GM23338 (cell line): ENCODE measurements around the gene HOXA11. TPM values are rescaled to one million over a fixed set of nuclear protein-coding genes. Genes with fewer than 3 reads are reported as not detected.

Source experiments
- ATAC-seq: fragments of 200-7000 bp; cut with Tn5 transposase; 3 replicates; pipeline ENCODE4 v1.9.1; 2020
- DNase-seq: peaks from one replicate; pipeline ENCODE4 v3.0.0-alpha.2; 2015; ENCODE audit warnings: low spot score
- H2AFZ ChIP-seq: fragments of 200-600 bp; sonication (generic); 2 replicates; pipeline ENCODE4 v1.8.0; 2016; ENCODE audit warnings: antibody characterized with exemption, mild to moderate bottlenecking, moderate library complexity
- H3F3A ChIP-seq: fragments of 200-600 bp; sonication (generic); replicated peaks from 2 replicates; pipeline ENCODE4 v1.8.0; 2017; ENCODE audit warnings: antibody characterized with exemption, mixed run types, low read depth
- H3K27ac ChIP-seq: fragments of 200-600 bp; sonication (generic); 2 replicates; pipeline ENCODE4 v1.6.1; 2016; ENCODE audit warnings: low read depth
- H3K27me3 ChIP-seq: fragments of 200-600 bp; sonication (generic); 2 replicates; pipeline ENCODE4 v1.8.0; 2016; ENCODE audit warnings: mild to moderate bottlenecking, mixed run types, moderate library complexity; ENCODE audit not compliant: insufficient read depth
- H3K36me3 ChIP-seq: fragments of 200-600 bp; sonication (generic); 2 replicates; pipeline ENCODE4 v1.8.0; 2016; ENCODE audit warnings: mild to moderate bottlenecking; ENCODE audit not compliant: insufficient read depth
- H3K4me1 ChIP-seq: fragments of 200-600 bp; sonication (generic); 2 replicates; pipeline ENCODE4 v1.8.0; 2016; ENCODE audit warnings: mild to moderate bottlenecking, moderate library complexity; ENCODE audit not compliant: insufficient read depth
- H3K4me2 ChIP-seq: fragments of 200-600 bp; sonication (generic); 2 replicates; pipeline ENCODE4 v1.7.1; 2017; ENCODE audit warnings: mixed run types
- H3K4me3 ChIP-seq: fragments of 200-600 bp; sonication (generic); 2 replicates; pipeline ENCODE4 v1.6.1; 2016; ENCODE audit warnings: mixed run types
- H3K79me2 ChIP-seq: fragments of 200-600 bp; sonication (generic); replicated peaks from 2 replicates; pipeline ENCODE4 v1.8.0; 2017; ENCODE audit warnings: mild to moderate bottlenecking; ENCODE audit not compliant: insufficient read depth
- H3K9me2 ChIP-seq: fragments of 200-600 bp; sonication (generic); 2 replicates; pipeline ENCODE4 v1.8.0; 2017; ENCODE audit not compliant: insufficient read depth
- H4K20me1 ChIP-seq: fragments of 200-600 bp; sonication (generic); replicated peaks from 2 replicates; pipeline ENCODE4 v1.8.0; 2017; ENCODE audit warnings: mild to moderate bottlenecking; ENCODE audit not compliant: insufficient read depth
- H3K27ac Mint-ChIP-seq: 2 replicates; pipeline ENCODE4 v1.8.0; 2020; ENCODE audit warnings: inconsistent platforms, mild to moderate bottlenecking, moderate library complexity, mixed read lengths
- H3K27me3 Mint-ChIP-seq: 3 replicates; pipeline ENCODE4 v1.8.0; 2022; ENCODE audit warnings: low read depth, mild to moderate bottlenecking, moderate library complexity, mixed read lengths, inconsistent platforms; ENCODE audit not compliant: insufficient read depth, poor library complexity
- H3K36me3 Mint-ChIP-seq: 3 replicates; pipeline ENCODE4 v1.8.0; 2021; ENCODE audit warnings: low read depth, mild to moderate bottlenecking, inconsistent platforms, moderate library complexity, mixed read lengths
- H3K4me1 Mint-ChIP-seq: 3 replicates; pipeline ENCODE4 v1.8.0; 2020; ENCODE audit warnings: mild to moderate bottlenecking, inconsistent platforms, mixed read lengths
- H3K4me3 Mint-ChIP-seq: 3 replicates; pipeline ENCODE4 v1.8.0; 2021; ENCODE audit warnings: moderate library complexity, mild to moderate bottlenecking, inconsistent platforms, mixed read lengths
- H3K9me3 Mint-ChIP-seq: 3 replicates; pipeline ENCODE4 v1.8.0; 2020; ENCODE audit warnings: moderate library complexity, mild to moderate bottlenecking, inconsistent platforms, mixed read lengths
- CREB1 ChIP-seq: fragments of 250-450 bp; sonication (Bioruptor Pico); IDR thresholded peaks from 2 replicates; pipeline ENCODE4 v1.5.0; 2020; ENCODE audit warnings: low read depth, mild to moderate bottlenecking, moderate library complexity
- ETS1 ChIP-seq: IDR thresholded peaks from 2 replicates; pipeline ENCODE4 v1.6.1; 2016; ENCODE audit warnings: antibody characterized with exemption
- EZH2 ChIP-seq: fragments of 200-600 bp; sonication (generic); IDR thresholded peaks from one replicate; pipeline ENCODE4 v1.8.0; 2017; ENCODE audit warnings: antibody characterized with exemption, mild to moderate bottlenecking, low read depth; ENCODE audit not compliant: unreplicated experiment
- EZH2phosphoT487 ChIP-seq: fragments of 200-600 bp; sonication (generic); IDR thresholded peaks from one replicate; pipeline ENCODE4 v1.8.1; 2018; ENCODE audit warnings: antibody characterized with exemption; ENCODE audit not compliant: unreplicated experiment
- NANOG ChIP-seq: IDR thresholded peaks from 2 replicates; pipeline ENCODE4 v1.6.1; 2016; ENCODE audit warnings: antibody characterized with exemption, borderline replicate concordance
- POLR2AphosphoS5 ChIP-seq: IDR thresholded peaks from 2 replicates; pipeline ENCODE4 v1.6.1; 2016; ENCODE audit warnings: antibody characterized with exemption, low read depth
- REST ChIP-seq: IDR thresholded peaks from one replicate; pipeline ENCODE4 v1.6.1; 2018; ENCODE audit warnings: antibody characterized with exemption; ENCODE audit not compliant: unreplicated experiment
- STAT1 ChIP-seq: IDR thresholded peaks from one replicate; pipeline ENCODE4 v1.6.1; 2016; ENCODE audit warnings: antibody characterized with exemption; ENCODE audit not compliant: unreplicated experiment
- ZNF114 ChIP-seq: fragments of 250-450 bp; sonication (Bioruptor Pico); IDR thresholded peaks from 2 replicates; pipeline ENCODE4 v1.5.0; 2020; ENCODE audit warnings: mild to moderate bottlenecking, moderate library complexity
- ZNF331 ChIP-seq: fragments of 250-450 bp; sonication (Bioruptor Pico); IDR thresholded peaks from 2 replicates; pipeline ENCODE4 v1.5.0; 2020; ENCODE audit warnings: low read depth, mild to moderate bottlenecking, moderate library complexity
- long read RNA-seq: library from polyadenylated mRNA; unstranded; transcript quantifications from one replicate; pipeline ENCODE4 v2.0.0, GENCODE V29; 2020; ENCODE audit not compliant: unreplicated experiment
- polyA plus RNA-seq: library from polyadenylated mRNA; unstranded; fragments of >200 nt; fragmentation: Nextera tagmentation; extraction: Ambion mirVana; gene quantifications from 2 replicates; pipeline ENCODE4 v1.2.1, GENCODE V29; 2016
- total RNA-seq: library from RNA; depleted of rRNA; stranded (reverse); fragments of >200 nt; shearing (Covaris generic); gene quantifications from 2 replicates; pipeline ENCODE4 v1.2.3, GENCODE V29; 2014; rRNA removed

The HOXA11 gene
- not detected in 2 replicates for total RNA-seq
- not detected in 2 replicates for polyA plus RNA-seq
- long read RNA-seq: 0 reads

DNA sequence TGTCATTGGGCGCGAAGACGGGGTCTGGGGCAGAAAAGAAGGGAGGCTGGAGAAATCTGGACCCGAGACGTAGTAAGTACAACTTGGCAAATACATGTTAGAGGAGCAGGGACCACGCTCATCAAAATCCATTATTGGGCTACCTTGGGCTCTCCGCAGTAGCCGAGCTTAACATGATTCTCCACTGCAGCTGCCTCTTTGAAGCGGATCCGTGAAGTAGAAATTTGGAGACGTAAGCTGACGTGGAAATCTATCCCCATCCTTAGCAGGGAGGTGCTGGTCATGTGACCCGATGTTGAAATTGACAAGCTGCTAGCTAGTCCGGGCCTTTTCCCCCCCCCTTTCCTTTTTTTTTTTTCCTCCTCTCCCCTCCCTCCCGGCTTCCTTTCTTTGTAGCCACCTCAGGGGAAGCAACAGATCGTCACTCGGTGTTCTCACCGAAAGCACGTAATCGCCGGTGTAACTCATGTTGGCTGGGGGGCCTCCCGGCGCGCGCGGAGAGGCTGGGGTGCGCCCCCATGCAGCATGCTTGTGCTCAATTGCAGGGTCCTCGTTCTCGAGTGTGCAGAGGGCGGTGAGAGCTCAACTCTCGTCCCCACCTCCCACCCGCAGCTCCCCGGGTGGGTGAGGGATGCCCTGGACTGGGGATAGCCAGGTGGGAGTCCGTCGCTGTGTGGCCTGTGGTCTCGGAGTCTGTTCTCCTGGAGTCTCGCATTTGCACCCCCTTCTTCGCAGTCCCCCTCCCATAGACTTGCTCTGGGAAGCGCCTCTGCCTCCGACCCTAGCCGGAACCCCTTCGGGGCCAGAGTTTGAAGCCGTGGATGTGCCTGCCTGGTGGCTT, at the start of gene HOXA11:
TSS of gene HOXA11 (minus strand) at position 220 of the 841 bp plus-strand sequence. CDS start at position 132, 88 bp downstream.
- H3K4me1 ChIP-seq: peaks cover 70% of the 10 kb centered on the region
- peak within 1 kb of the TSS; percentile 44; the same call in 1 of the 2 replicates for H3K4me3 ChIP-seq
- H3K79me2 ChIP-seq: no peaks in the 10 kb centered on the region
- H3K36me3 ChIP-seq: no peaks in the 10 kb centered on the region
- DNase-seq: no peak
- peaks cover 58% of the 10 kb centered on the region for H4K20me1 ChIP-seq
- peak within 1 kb of the TSS; percentile 72 for H3K4me2 ChIP-seq
- peaks cover 4% of the 10 kb centered on the region; the same call in 2 of the 3 replicates for H3K9me3 Mint-ChIP-seq
- ATAC-seq: no peak
- H3K9me2 ChIP-seq: no peaks in the 10 kb centered on the region
- H3K36me3 Mint-ChIP-seq: no peaks in the 10 kb centered on the region
- TF ChIP-seq EZH2phosphoT487: peak; percentile 54
- TF ChIP-seq EZH2: peak; percentile 81
- TF ChIP-seq STAT1: no peak
- H3K27me3 Mint-ChIP-seq: peaks cover 100% of the 10 kb centered on the region
- peaks cover 100% of the 10 kb centered on the region for H3K27me3 ChIP-seq
- peaks cover 40% of the 10 kb centered on the region for H3K4me1 Mint-ChIP-seq
- H3K27ac Mint-ChIP-seq: no peak within 1 kb of the TSS
- peak within 1 kb of the TSS; percentile 32; the same call in 2 of the 3 replicates for H3K4me3 Mint-ChIP-seq
- no peak within 1 kb of the TSS for H3K27ac ChIP-seq
- peaks cover 61% of the 10 kb centered on the region for H3F3A ChIP-seq
- H2AFZ ChIP-seq: no peak within 1 kb of the TSS

DNA sequence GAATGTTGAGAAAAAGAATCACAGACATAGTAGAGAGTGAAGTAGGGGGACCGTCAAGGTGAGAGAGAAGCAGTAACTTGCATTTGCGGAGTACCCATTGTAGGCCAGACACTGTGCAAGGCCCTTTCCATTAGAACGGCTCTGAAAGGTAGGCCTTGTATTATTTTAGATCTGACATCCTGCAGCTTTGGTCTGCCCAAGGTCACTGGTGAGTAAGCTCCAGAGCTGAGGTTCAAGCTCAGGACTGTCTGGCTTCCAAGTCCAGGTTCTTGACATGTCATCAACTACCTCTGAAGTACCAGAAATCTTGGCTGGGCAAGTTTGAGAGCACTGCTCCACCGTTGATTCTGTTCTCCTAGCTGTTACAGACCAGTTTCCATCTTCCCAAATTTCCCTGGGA, 44.4 kb upstream of the HOXA11 start:
- Histone ChIP-seq H3K27me3 (peaks cover 100% of the 10 kb centered on the region), H3K4me3 (no peak overlapping the region), H3K27ac (no peak overlapping the region), H3K79me2 (no peaks in the 10 kb centered on the region), H2AFZ (no peak overlapping the region), H3K4me2 (no peak overlapping the region), H3K4me1 (peaks cover 8% of the 10 kb centered on the region), H3K36me3 (no peaks in the 10 kb centered on the region), H3K9me2 (no peaks in the 10 kb centered on the region), H4K20me1 (peaks cover 8% of the 10 kb centered on the region), H3F3A (0 out of 2 replicates have a peak, but pooled peaks cover 3% of the 10 kb centered on the region)
- Mint-ChIP-seq H3K4me1 (peaks cover 2% of the 10 kb centered on the region), H3K27ac (no peak overlapping the region), H3K9me3 (no peaks in the 10 kb centered on the region), H3K27me3 (peaks cover 88% of the 10 kb centered on the region), H3K4me3 (no peak overlapping the region), H3K36me3 (no peaks in the 10 kb centered on the region)
- ATAC-seq (no peak), DNase-seq (no peak)
- TF ChIP-seq ETS1: no peak
- no peak for TF ChIP-seq REST
- no peak for TF ChIP-seq EZH2phosphoT487
- no peak for TF ChIP-seq CREB1 (CRISPR knock-in tag)
- TF ChIP-seq POLR2AphosphoS5: no peak
- no peak for TF ChIP-seq NANOG
- TF ChIP-seq ZNF331 (CRISPR knock-in tag): no peak
- TF ChIP-seq EZH2: no peak
- TF ChIP-seq ZNF114 (CRISPR knock-in tag): no peak
